ENCODE results near the gene CRIP3.

Gene CRIP3

GRCh38 chr6:43286980-43287716, 21.5 kb downstream of the CRIP3 start:
- DNase-seq, result no peak

- DNase-seq, result no peak
Observed at GRCh38 chr6:43286456-43286979, 22.1 kb downstream of the CRIP3 start.

GRCh38 chr6:43285832-43286231, 22.8 kb downstream of the CRIP3 start:
- no peak for DNase-seq

GRCh38 chr6:43284991-43285781, 23.4 kb downstream of the CRIP3 start:
- no peak for DNase-seq

GRCh38 chr6:43283905-43284304, 24.7 kb downstream of the CRIP3 start:
- no peak for DNase-seq

GRCh38 chr6:43283514-43283901, 25.1 kb downstream of the CRIP3 start:
- DNase-seq, result no peak

GRCh38 chr6:43282636-43283513, 25.8 kb downstream of the CRIP3 start:
- no peak for DNase-seq

- DNase-seq, result no peak
Observed at GRCh38 chr6:43282060-43282459, 26.6 kb downstream of the CRIP3 start.

- no peak for DNase-seq
Observed at GRCh38 chr6:43280234-43280633, 28.4 kb downstream of the CRIP3 start.

GRCh38 chr6:43278524-43279078, 30.0 kb downstream of the CRIP3 start:
- no peak for DNase-seq

GRCh38 chr6:43277643-43278523, 30.7 kb downstream of the CRIP3 start:
- DNase-seq, result no peak

GRCh38 chr6:43277306-43277642, 31.4 kb downstream of the CRIP3 start:
- no peak for DNase-seq

GRCh38 chr6:43276577-43277305, 31.9 kb downstream of the CRIP3 start:
- DNase-seq, result no peak

GRCh38 chr6:43275801-43276576, 32.6 kb downstream of the CRIP3 start:
- DNase-seq, result peak; percentile 42

GRCh38 chr6:43274916-43275597, 33.6 kb downstream of the CRIP3 start:
- DNase-seq, result peak; percentile 38

GRCh38 chr6:43274127-43274915, 34.3 kb downstream of the CRIP3 start:
- no peak for DNase-seq

- no peak for DNase-seq
Observed at GRCh38 chr6:43273707-43274106, 34.9 kb downstream of the CRIP3 start.

GRCh38 chr6:43271944-43272343, 36.7 kb downstream of the CRIP3 start:
- DNase-seq, result no peak

All from activated naive CD4-positive, alpha-beta T cell treated with anti-CD3 and anti-CD28 coated beads, Interleukin-2, amount 50 U/mL, for 16 hours (primary cell).